GM19099 (cell line): ENCODE data around the gene C2CD4C.

Experiments used
- POLR2A ChIP-seq: IDR thresholded peaks from 3 replicates; pipeline ENCODE4 v1.6.1; 2011; ENCODE audit warnings: low read depth; ENCODE audit not compliant: insufficient read length; ENCODE audit errors: extremely low read depth

C2CD4C gene

DNA sequence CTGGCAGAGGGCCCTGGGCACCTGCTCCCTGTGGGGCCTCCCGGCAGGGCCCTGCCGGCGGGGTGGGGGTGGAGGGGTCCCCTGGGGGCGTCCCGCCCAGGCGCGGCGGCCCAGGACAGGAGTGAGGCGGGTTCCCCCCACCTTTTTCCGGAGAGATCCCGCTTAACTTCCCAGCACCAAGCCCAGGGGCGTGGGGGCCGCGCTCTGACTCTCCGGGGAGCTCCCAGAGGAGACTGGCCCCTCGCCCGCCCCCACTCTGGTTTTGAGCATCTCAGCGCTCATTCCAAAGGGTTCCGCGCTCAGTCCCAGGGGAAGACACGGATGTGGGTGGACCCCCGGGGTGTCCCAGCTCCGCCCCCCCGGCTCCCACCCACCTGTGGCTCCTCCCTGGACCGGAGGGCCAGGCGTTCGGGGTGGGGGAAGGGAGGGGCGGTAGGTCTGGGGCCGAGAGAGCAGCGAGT is 476 bp downstream of the C2CD4C start:
- TF ChIP-seq POLR2A, result no peak

DNA sequence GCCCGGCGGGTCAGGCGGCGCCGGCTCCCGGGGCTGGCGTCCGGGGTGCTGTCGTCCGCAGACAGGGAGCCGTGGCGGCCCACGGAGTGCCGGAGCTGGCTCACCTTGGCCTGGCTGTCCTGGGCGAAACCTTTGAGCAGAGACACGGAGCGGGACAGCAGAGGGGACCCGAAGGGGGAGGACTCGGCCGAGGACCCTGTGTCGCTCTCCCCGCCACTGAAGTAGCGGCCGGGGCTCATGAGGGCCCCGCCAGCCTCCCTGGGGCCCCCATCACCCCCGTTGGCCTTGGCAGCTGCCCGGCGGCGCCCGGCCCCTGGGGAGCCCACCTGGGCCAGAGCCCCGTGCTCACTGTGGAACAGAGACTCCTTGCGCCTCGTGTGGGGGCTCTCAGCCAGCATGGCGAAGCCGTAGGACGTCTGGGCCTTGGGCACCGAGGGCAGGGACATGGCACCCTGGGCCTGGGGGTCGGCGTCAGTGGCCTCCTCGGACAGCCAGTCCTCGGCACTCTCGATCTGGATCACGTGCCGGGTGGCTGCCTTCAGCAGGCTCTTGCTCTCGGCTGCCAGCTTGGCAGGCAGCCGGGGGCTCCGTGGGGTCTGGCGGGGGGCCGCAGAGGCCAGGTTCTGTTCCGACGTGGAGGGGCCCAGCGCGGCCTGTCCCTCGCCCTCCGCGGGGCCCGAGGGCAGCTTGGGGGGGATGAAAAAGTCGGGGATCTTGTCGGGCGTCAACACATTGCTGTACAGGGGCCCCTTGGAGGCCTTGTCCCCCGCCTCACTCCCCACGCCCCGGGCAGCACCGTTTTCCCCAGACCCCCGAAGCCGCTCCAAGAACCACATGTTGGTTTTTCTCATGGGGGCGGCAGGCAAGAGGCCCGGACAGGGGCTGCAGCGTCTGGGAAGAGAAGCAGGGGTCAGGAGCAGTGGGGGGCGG is 1.2 kb downstream of the C2CD4C start:
- TF ChIP-seq POLR2A, result no peak

DNA sequence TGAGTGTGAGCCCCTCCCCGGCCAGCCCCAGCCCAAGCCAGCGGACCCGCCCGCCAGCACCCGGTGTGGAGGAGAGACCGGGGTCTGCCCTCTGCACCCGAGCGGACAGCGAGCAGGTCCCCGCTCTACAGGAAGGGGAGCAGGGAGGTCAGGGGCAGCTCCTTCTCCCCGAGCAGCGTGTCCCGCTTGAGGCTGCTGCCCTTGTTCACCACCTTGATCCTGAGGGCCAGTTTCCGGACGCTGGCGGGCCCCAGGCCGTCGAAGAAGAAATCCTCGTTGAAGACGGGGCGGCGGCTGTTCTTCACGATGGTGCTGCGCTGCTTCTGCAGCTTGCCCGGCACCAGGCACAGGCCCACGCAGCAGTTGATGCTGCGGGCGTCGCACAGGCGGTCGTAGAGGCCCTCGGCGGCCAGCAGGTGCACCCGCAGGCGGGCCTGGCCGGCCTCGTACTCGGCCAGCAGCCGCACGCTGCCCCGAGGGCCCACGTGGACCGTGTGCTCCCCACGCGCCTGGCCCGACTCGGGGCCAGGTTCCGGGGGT is 1.9 kb downstream of the C2CD4C start:
- no peak for TF ChIP-seq POLR2A

DNA sequence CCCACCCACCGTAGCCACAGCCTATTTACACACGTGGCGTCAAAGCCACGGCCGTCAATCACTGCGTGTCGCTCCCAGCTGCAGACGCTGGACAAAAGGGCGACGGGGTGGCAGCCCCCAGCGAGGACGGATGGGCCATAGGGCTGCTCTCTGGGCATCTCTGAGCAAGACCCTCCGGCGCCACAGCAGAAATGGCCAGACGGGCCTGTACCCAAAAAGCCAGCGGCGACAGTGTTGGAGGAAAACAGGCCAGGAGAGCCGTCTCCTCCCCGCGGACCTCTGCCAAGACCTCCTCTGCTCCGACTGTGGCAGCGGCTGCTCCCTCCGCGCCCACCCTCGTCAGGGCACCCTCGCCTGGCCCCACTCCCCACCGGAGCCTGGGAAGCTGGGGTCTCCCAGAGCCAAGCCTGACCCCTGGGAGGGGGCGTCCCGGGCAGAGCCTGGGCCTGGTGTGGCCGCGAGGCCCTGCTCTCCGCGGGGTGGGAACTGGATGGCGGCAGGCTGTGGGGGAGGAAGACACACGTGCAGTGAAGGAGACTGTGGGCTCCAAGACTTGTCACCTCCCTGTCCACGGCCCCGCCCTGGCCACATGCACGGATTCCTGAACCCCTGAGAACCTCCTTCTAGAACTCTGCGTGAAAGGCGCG is 2.7 kb downstream of the C2CD4C start:
- no peak for TF ChIP-seq POLR2A

DNA sequence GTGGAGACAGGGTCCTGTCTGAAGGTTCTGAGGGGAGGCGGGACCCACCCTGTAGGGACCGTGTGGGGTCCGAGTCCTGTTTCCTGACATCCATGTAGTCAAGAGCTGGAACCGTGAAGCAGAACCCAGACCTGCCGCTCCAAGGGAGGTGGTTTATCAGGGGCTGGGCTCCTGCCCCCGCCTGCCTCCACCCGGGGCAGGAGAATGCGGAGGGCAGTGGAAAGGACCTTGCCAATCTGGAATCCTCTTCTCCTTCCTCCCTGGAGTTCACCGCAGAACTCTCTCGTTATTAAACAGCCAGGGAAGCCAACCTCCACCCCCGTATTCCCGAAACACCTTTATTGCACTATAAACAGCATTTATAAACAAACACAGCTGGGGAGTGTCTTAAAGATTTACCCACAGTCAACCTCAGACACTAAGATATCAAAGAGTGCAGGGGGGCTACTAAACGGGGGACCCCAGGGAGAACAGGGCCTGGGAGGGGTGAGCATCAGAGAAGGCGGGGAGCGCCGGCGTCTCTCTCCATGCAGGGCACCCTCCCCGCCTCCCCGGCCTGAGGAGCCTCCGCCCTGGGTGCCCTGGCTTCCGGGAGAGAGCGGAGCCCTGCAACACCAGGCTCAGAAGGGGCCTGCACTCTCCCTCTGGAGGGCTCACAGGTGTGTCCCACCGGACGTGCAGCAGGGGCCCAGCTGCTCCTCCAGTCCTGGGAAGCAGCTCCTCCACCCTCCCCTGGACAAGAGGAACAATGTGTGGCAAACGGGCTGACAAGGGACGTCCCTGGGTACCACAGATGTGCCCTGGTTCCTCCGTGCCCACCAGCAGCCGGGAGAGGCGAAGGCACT is 3.6 kb downstream of the C2CD4C start:
- no peak for TF ChIP-seq POLR2A

DNA sequence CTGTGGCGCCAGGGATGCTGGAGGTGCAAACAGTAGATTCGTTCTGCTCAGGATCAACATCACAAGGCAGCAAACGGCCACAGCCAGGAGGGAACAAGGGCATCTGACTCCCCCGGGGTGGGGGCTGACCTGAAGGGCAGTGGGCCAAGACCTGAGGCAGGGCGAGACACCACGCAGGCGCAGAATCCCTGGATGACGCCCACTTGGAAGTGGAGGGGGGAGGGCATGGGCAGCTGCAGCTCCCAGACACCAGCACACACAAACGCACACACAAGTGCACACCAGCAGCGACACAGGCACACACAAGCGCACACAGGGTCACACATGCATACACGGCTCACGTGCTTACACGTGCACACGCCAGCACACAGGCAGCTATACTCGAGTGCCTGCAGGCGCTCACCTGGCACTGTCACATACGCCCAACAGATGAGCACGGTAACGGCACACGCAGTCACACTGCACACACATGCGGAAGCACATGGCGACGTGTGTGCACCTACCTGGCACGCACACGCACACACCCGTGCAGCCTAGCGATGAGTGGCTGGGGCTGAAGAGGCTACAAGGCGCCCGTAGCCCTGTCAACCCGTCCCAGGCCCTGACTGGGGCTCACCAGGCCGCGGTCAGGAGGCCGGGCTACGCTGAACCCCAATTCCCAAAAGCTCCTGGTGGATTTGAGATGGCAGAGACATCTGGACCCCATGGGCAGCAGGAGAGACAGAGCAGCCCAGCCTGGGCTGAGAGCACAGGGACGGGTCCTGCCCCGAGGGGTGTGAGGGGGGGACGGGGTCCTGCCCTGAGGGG is 5.5 kb downstream of the C2CD4C start:
- no peak for TF ChIP-seq POLR2A

DNA sequence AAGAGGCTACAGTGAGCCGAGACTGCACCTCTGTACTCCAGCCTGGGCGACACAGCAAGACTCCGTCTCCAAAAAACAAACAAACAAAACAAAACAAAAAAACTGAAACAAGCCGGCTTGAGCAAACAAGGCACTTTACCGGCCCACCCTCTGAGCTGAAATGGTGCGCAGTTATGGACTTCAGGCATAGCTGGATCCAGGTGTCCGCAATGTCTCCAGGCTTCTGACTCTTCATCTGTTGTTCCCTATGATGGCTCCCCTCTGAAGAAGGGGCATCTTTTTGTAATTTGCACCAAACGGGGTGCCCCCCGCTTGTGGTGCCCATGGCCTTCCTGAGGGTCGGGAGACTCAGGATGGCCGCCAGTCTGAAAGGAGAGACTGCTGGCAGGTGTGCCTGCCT is 6.2 kb downstream of the C2CD4C start:
- no peak for TF ChIP-seq POLR2A

DNA sequence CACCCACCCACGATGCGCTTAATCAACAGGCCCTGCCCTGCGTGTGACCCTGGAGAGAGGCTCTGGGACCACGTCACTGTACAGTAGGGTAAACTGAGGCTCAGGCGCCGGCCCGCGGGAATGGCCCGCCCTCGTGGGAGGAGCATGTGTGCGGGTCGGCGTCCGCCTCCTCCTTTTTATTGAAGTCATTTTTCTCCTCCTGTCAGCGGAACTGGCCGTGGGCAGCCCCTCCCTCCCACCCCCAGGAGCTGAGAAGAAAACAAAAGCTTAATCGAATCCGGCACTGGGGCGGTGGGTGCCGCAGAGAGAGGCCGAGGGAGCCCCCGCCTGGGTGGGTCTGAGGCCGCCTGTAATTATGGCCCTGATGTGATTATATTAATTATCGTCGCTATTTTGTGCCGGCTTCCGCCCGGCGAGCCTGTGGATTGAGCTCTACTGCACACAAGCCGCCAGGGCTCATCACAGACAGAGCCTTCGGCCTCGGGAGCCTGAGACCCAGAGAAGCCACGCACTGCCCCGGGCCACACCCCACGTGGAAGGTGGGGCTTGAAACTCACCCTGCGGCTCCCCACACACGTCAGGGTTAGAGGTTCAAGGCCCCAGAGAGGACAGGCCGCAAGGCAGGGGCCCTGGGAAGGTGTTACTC is 7.0 kb downstream of the C2CD4C start:
- no peak for TF ChIP-seq POLR2A

DNA sequence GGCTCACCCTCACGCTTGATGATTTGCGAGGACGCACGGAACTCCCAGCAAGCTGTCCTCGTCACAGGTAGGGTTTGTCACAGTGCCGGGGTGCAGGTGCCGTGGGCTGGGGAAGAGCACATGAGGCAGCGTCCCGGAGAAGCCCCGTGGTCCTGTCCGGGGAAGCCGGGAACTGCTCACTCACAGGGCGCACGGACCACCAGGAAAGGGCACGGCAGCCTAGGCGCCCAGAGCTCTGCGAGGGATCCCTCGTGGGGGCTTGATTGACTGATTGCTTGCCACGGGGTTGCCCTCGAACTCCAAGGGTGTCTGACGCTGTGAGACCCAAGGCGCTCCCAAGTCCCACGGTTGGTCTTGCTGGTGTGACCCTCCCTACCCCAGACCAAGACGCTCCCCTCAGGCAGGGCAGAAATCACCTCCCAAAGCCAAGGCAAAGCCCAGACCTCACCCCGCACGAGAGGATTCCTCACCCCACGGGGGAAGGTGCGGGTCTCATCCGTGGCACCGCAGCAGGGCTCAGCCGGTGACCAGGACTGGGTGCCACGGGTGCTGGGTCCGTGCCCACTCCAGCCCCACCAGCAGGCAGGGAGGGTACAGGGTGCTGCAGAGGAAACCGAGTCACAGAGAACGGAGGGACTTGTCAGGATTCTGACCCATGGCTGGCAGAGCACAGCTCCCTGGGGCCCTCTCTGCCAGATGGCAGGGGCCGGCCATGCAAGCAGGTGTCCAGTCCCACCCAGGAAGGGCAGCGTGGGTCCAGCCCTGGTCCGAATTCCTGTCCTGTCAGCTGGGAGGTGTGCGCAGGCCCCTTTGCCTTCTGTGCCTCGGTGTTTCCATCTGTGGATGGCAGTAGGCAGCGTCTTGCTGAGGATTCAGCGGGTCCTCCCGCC is 7.7 kb downstream of the C2CD4C start:
- no peak for TF ChIP-seq POLR2A

DNA sequence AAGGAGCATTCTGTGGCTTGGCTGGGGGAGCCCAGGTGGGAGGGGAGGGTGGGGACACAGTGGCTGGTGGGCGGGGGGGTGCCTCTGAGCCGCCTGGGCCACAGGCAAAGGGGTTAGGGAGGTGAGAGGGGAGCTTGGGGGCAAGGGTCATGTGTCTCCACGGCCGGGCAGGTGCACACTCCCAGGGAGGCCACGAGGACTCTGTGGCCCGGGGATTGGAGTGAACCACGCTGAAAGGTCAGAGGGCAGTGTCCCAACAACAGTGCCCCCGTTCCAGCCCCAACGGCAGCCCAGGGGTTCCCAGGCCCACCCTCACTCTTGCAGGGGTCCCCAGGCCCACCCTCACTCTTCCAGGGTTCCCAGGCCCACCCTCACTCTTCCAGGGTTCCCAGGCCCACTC is 9.6 kb downstream of the C2CD4C start:
- no peak for TF ChIP-seq POLR2A

DNA sequence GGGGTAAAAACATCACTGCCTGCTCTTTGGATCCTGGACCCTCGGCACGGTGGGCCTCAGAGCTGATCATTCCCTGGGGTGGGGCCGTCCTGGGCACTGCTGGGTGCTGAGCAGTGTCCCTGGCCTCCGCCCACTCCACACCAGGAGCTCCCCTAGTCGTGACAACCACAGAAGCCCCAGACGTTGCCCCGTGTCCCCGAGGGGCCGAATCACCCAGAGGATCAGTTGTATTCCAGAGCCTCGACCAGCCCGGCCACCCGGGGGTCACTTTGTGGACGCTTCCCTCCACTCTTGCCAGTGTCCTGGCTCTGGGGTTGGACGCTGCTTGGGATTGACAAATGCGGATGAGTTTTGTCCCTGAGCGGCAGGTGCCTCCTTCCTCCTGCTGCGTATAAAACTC is 10.2 kb downstream of the C2CD4C start:
- no peak for TF ChIP-seq POLR2A

DNA sequence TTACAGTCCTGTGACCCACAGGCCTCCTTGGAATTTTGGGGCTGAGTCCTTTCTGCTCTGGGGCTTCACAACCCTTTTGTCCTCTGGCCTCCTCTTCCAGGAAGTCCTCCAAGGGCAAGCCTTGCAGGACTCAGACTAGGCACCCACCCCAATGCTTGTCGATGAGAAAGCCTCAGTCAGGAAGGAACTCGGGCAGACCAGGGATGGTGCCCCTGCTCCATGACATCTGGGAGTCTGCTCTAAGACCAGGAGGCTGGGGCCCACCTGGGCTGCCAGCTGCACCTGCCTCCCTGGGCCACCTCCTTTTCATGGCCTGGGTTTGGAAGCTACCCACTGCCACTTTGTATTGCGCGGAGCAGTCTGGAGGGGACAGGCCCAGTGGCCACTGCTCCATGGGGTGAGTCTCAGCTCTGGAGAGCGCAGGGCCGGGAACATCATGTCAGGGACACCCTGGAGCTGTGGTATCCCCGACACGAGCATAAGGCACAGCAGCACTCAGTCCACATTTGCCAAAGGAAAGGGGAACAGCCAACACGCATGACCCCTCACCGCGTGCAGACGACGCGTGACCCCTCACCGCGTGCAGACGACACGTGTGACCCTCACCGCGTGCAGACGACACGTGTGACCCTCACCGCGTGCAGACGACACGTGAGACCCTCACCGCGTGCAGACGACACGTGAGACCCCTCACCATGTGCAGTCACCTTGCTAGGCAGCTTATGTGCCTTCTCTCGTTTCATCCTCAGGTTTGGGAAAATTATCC is 10.8 kb downstream of the C2CD4C start:
- no peak for TF ChIP-seq POLR2A
